Suppressor macrophage (primary cell): ENCODE data around the gene CDH4.

ENCODE experiments used
- DNase-seq, 4 experiments: peaks; one replicate each; pipeline ENCODE4 v3.0.0-alpha.2; 2020 to 2022

CDH4 gene

GRCh38 chr20:61640131-61640870 is 388.2 kb downstream of the CDH4 start:
- no peak for DNase-seq

- DNase-seq: no peak
These were observed 388.8 kb downstream of the CDH4 start for GRCh38 chr20:61640871-61641245.

- no peak for DNase-seq
These were observed 391.8 kb downstream of the CDH4 start for GRCh38 chr20:61643656-61644377.

GRCh38 chr20:61644378-61645076 is 392.5 kb downstream of the CDH4 start:
- no peak for DNase-seq

GRCh38 chr20:61645732-61646131 is 393.7 kb downstream of the CDH4 start:
- DNase-seq: no peak

- DNase-seq: no peak
These were observed 394.4 kb downstream of the CDH4 start for GRCh38 chr20:61646453-61646852.

- no peak for DNase-seq
These were observed 394.9 kb downstream of the CDH4 start for GRCh38 chr20:61646986-61647385.

- DNase-seq: no peak
These were observed 395.6 kb downstream of the CDH4 start for GRCh38 chr20:61647702-61648101.

GRCh38 chr20:61649105-61649859 is 397.2 kb downstream of the CDH4 start:
- DNase-seq: no peak

- no peak for DNase-seq
These were observed 397.8 kb downstream of the CDH4 start for GRCh38 chr20:61649860-61650162.

- DNase-seq: no peak
These were observed 399.1 kb downstream of the CDH4 start for GRCh38 chr20:61650912-61651733.

- DNase-seq: no peak
These were observed 400.1 kb downstream of the CDH4 start for GRCh38 chr20:61652146-61652545.

- DNase-seq: no peak
These were observed 402.7 kb downstream of the CDH4 start for GRCh38 chr20:61654726-61655125.

GRCh38 chr20:61655591-61655990 is 403.5 kb downstream of the CDH4 start:
- no peak for DNase-seq

- no peak for DNase-seq
These were observed 404.1 kb downstream of the CDH4 start for GRCh38 chr20:61656198-61656597.

GRCh38 chr20:61657721-61658377 is 405.8 kb downstream of the CDH4 start:
- DNase-seq: no peak

- DNase-seq: no peak
These were observed 406.5 kb downstream of the CDH4 start for GRCh38 chr20:61658563-61658962.

GRCh38 chr20:61659246-61659993 is 407.4 kb downstream of the CDH4 start:
- DNase-seq: no peak

GRCh38 chr20:61659994-61660346 is 407.9 kb downstream of the CDH4 start:
- no peak for DNase-seq

GRCh38 chr20:61660559-61660958 is 408.5 kb downstream of the CDH4 start:
- no peak for DNase-seq

- DNase-seq: no peak
These were observed 409.0 kb downstream of the CDH4 start for GRCh38 chr20:61661025-61661424.
